ENCODE results near the gene TMOD3.

Gene TMOD3

GRCh38 chr15:51907136-51907862, 77.8 kb downstream of the TMOD3 start:
- Histone ChIP-seq H3K27me3 (replicated peaks; ENCODE audit: control insufficient read depth, insufficient read depth, low read length) (no peaks in the 10 kb centered on the region), H3K4me3 (replicated peaks; ENCODE audit: low read depth, low read length) (no peak overlapping the region), H3K36me3 (ENCODE audit: control insufficient read depth, insufficient read depth, low read length) (peaks cover 5% of the 10 kb centered on the region)
- TF ChIP-seq CTCF (IDR thresholded peaks at IDR 0.05; ENCODE audit: insufficient read depth, low read length, poor library complexity, severe bottlenecking) = peak; percentile 14
- DNase-seq (ENCODE audit: extremely low read depth, insufficient read length) = no peak

GRCh38 chr15:51908316-51908715, 78.9 kb downstream of the TMOD3 start:
- Histone ChIP-seq H3K4me3 (replicated peaks; ENCODE audit: low read depth, low read length) (no peak overlapping the region), H3K36me3 (ENCODE audit: control insufficient read depth, insufficient read depth, low read length) (peaks cover 5% of the 10 kb centered on the region), H3K27me3 (replicated peaks; ENCODE audit: control insufficient read depth, insufficient read depth, low read length) (no peaks in the 10 kb centered on the region)
- TF ChIP-seq CTCF (IDR thresholded peaks at IDR 0.05; ENCODE audit: insufficient read depth, low read length, poor library complexity, severe bottlenecking) = no peak
- DNase-seq (ENCODE audit: extremely low read depth, insufficient read length) = no peak

GRCh38 chr15:51909584-51909983, 80.1 kb downstream of the TMOD3 start:
- TF ChIP-seq CTCF (IDR thresholded peaks at IDR 0.05; ENCODE audit: insufficient read depth, low read length, poor library complexity, severe bottlenecking) = no peak
- no peak for DNase-seq (ENCODE audit: extremely low read depth, insufficient read length)
- Histone ChIP-seq H3K27me3 (replicated peaks; ENCODE audit: control insufficient read depth, insufficient read depth, low read length) (no peaks in the 10 kb centered on the region), H3K4me3 (replicated peaks; ENCODE audit: low read depth, low read length) (no peak overlapping the region), H3K36me3 (ENCODE audit: control insufficient read depth, insufficient read depth, low read length) (peaks cover 2% of the 10 kb centered on the region)

GRCh38 chr15:51912528-51912927, 83.1 kb downstream of the TMOD3 start:
- no peak overlapping the region for H3K4me3 ChIP-seq (replicated peaks; ENCODE audit: low read depth, low read length)
- no peak for DNase-seq (ENCODE audit: extremely low read depth, insufficient read length)
- no peaks in the 10 kb centered on the region for H3K27me3 ChIP-seq (replicated peaks; ENCODE audit: control insufficient read depth, insufficient read depth, low read length)
- peaks cover 2% of the 10 kb centered on the region for H3K36me3 ChIP-seq (ENCODE audit: control insufficient read depth, insufficient read depth, low read length)
- TF ChIP-seq CTCF (IDR thresholded peaks at IDR 0.05; ENCODE audit: insufficient read depth, low read length, poor library complexity, severe bottlenecking) = no peak

GRCh38 chr15:51917493-51917892, 88.0 kb downstream of the TMOD3 start:
- DNase-seq (ENCODE audit: extremely low read depth, insufficient read length) = no peak

More at GRCh38 chr15:51917493-51917892, 88.0 kb downstream of the TMOD3 start:
- Histone ChIP-seq H3K27me3 (replicated peaks; ENCODE audit: control insufficient read depth, insufficient read depth, low read length) (no peaks in the 10 kb centered on the region), H3K36me3 (ENCODE audit: control insufficient read depth, insufficient read depth, low read length) (peaks cover 10% of the 10 kb centered on the region), H3K4me3 (replicated peaks; ENCODE audit: low read depth, low read length) (no peak overlapping the region)
- TF ChIP-seq CTCF (IDR thresholded peaks at IDR 0.05; ENCODE audit: insufficient read depth, low read length, poor library complexity, severe bottlenecking) = peak; percentile 38
